Measurements from ENCODE around the gene RAB5B.

DNA sequence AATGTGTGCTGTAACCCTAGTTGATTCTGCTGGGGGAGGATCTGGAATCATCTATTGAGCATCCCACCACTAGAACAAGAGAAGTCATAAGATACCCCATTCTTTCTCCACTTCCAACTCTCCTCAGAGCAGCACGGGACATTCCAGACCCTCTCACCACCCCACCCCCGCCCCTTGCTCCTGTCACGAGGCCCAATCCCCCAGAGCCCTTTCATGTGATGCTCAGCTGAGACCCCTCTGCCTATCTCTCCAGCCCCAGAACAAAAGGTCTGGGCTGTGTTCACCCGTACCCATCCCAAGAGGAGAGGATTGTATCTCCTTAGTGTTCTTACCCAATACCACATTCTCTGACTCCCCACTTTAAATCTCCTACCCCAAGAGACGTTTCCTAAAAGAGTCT, 8.6 kb upstream of the RAB5B start:
- TF ChIP-seq, protein P1, sequence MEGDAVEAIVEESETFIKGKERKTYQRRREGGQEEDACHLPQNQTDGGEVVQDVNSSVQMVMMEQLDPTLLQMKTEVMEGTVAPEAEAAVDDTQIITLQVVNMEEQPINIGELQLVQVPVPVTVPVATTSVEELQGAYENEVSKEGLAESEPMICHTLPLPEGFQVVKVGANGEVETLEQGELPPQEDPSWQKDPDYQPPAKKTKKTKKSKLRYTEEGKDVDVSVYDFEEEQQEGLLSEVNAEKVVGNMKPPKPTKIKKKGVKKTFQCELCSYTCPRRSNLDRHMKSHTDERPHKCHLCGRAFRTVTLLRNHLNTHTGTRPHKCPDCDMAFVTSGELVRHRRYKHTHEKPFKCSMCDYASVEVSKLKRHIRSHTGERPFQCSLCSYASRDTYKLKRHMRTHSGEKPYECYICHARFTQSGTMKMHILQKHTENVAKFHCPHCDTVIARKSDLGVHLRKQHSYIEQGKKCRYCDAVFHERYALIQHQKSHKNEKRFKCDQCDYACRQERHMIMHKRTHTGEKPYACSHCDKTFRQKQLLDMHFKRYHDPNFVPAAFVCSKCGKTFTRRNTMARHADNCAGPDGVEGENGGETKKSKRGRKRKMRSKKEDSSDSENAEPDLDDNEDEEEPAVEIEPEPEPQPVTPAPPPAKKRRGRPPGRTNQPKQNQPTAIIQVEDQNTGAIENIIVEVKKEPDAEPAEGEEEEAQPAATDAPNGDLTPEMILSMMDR (conservative IDR thresholded peaks at IDR 0.05 in 1 of 2, IDR thresholded peaks at IDR 0.05 in 1 of 2; ENCODE audit: extremely low read depth in 1 of 2, insufficient read depth in 1 of 2, low read depth in 1 of 2, low read length in 2 of 2) = no peak
- TF ChIP-seq EZH2 (IDR thresholded peaks at IDR 0.05; ENCODE audit: borderline replicate concordance, low read length) = no peak

All from mammary epithelial cell (primary cell).